ENCODE results near the gene NOP16. TPM values are rescaled to one million over a fixed set of nuclear protein-coding genes. Genes with fewer than 3 reads are reported as not detected.
A peak's percentile ranks its signal among the peaks of the same experiment; 100 is the strongest.

Gene NOP16
- total and polyA plus RNA-seq, 2 experiments from 2014 or later: 15.2 to 68.7 TPM

DNA sequence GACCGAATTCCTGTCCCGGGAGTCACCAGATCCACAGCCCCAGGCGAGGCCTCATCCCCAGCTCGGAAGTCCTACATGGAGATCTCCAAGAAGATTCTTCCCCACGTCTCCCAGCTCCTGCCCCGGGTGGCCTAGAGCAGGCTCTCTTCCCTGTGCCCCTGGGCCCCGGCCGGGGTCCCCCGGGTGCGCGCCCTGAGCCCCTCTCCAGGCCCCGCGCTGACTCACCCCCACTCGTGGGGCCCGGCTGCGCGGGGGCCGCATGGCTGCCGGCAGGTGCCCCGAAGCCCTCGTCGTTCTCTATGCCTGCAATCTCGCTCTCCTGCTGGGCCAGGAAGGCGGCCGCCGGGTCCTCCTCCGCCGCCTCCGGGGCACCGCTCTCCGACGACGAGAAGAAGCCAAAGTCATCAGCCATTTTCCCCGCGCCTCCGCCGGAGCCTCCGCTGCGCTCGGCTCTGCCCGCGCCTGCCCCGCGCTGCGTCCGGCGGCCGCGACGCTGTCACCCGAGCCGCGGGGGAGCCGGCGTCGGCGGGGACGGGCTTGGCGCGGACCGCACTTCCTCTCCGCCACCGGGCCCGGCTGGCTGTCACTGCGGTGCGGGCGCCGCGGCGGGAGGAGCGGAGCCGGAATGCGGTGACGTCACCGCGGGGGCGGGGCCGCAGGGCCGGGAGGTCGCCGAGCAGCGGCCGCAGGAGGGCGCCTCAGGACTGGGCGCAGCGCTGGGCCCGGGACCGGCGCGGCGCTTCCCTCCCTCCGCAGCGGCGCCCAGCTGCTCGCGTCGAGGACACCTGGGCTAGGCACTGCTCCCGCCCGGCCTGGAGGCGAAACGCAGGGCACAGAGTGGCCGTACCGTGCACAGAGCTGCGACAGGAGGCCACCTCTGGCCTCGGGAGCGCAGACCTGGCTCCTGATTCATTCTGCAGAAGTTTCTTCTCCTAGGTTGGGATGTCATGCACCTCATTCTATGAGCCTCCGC is 27.8 kb upstream of the NOP16 start, which contains the start of gene CLTB:
Gene CLTB (minus strand): TSS at position 588 of the 973 bp plus-strand sequence. CDS start 176 bp downstream, at position 412.
- peak within 1 kb of the TSS; percentile 85 for H3K4me3 ChIP-seq
- peak; percentile 93 for DNase-seq
- peak within 1 kb of the TSS; percentile 68 for H3K27ac ChIP-seq
- H3K4me2 ChIP-seq (ENCODE audit: unreplicated experiment): peak within 1 kb of the TSS; percentile 86
- 1 to 2% methylated on average over 68 to 85 of the region's 107 CpGs for WGBS, 2 experiments (ENCODE audit: low coverage in 1 of 2, low lambda C conversion rate in 2 of 2, missing lambda C conversion rate in 2 of 2)
- peaks cover 39% of the 10 kb centered on the region for H3K4me1 ChIP-seq (ENCODE audit: insufficient read depth)
- no peaks in the 10 kb centered on the region for H3F3A ChIP-seq (ENCODE audit: insufficient read depth)
- peak within 1 kb of the TSS; percentile 84 for H3K9ac ChIP-seq
- H3K36me3 ChIP-seq (ENCODE audit: low read depth): no peaks in the 10 kb centered on the region
- in situ Hi-C loops (cut with MboI): no loop called here
- H3K9me2 ChIP-seq (ENCODE audit: insufficient read depth): no peaks in the 10 kb centered on the region
- TF ChIP-seq EZH2 (IDR thresholded peaks at IDR 0.05; ENCODE audit: insufficient read depth, poor library complexity, severe bottlenecking) (no peak), EZH2phosphoT487 (IDR thresholded peaks at IDR 0.05; ENCODE audit: insufficient read depth, low read depth) (no peak)
- no peaks in the 10 kb centered on the region for H4K20me1 ChIP-seq (ENCODE audit: insufficient read depth)
- no peaks in the 10 kb centered on the region for H3K9me3 ChIP-seq (ENCODE audit: low read depth)
- H2AFZ ChIP-seq: peak within 1 kb of the TSS; percentile 82
- H3K27me3 ChIP-seq (replicated peaks; ENCODE audit: insufficient read depth): no peaks in the 10 kb centered on the region
- H3K79me2 ChIP-seq (ENCODE audit: insufficient read depth): peaks cover 44% of the 10 kb centered on the region

DNA sequence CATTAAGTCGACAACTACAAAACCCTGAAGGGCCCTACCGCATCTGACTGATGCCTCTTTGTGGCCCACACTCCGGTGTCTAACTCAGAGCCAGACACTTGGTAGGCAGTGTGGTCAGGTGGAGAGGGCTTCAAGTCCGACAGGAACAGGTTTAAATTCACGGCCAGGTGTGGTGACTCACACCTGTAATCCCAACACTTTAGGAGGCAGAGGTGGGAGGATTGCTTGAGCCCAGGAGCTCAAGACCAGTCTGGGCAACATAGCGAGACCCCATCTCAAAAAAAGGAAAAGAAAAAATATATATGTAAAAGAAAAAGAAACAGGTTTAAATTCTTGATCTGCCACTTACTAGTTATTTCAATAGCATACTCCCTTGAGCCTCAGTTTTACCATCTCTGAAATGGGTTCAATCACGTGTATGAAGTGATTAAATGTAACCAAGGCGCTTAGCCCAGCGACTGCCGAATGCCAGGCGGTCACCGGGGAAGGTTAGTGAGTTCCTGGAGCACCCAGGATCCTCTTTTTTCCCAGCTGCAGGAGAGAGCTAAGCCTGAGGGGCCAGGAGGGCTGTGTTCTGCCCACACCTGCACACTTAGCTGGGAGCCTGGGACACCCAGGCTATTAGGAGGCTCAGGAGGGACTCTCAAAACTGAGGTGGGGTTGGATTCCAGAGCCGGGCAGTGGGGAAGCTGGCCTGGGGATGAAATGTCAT is 27.0 kb upstream of the NOP16 start:
- no peak for TF ChIP-seq EZH2phosphoT487 (IDR thresholded peaks at IDR 0.05; ENCODE audit: insufficient read depth, low read depth)
- TF ChIP-seq EZH2 (IDR thresholded peaks at IDR 0.05; ENCODE audit: insufficient read depth, poor library complexity, severe bottlenecking): no peak
- Histone ChIP-seq H3K4me2 (ENCODE audit: unreplicated experiment) (peak overlapping the region; percentile 86), H3K9ac (peak overlapping the region; percentile 84), H3K79me2 (ENCODE audit: insufficient read depth) (peaks cover 53% of the 10 kb centered on the region), H3K9me3 (ENCODE audit: low read depth) (no peaks in the 10 kb centered on the region), H2AFZ (peak overlapping the region; percentile 82), H3K27ac (peak overlapping the region; percentile 68), H3K4me3 (peak overlapping the region; percentile 85), H3F3A (ENCODE audit: insufficient read depth) (no peaks in the 10 kb centered on the region), H3K9me2 (ENCODE audit: insufficient read depth) (no peaks in the 10 kb centered on the region), H3K27me3 (replicated peaks; ENCODE audit: insufficient read depth) (no peaks in the 10 kb centered on the region), H3K4me1 (ENCODE audit: insufficient read depth) (peaks cover 41% of the 10 kb centered on the region), H4K20me1 (ENCODE audit: insufficient read depth) (no peaks in the 10 kb centered on the region), H3K36me3 (ENCODE audit: low read depth) (no peaks in the 10 kb centered on the region)
- in situ Hi-C loops (cut with MboI): no loop called here
- no peak for DNase-seq
- WGBS, 2 experiments (ENCODE audit: low coverage in 1 of 2, low lambda C conversion rate in 2 of 2, missing lambda C conversion rate in 2 of 2): 60 to 68% methylated on average over 13 of the region's 13 CpGs

DNA sequence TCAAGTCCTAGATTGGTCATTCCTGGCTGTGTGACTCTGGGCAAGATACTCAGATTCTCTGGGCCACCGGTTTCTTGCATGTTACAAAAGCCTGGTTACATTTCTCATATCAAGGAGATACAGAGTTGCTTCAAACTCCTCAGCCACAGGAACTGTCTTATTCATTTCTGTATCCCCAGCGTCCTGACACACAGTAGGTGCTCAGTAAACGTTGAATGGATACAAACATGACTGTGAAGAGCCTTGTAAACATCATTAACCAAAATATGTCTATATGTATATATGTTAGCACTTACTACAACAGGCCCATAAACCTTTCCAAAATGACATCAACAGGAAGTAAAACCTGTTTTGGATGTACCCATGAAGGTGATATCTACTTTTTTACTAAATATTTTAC is 26.3 kb upstream of the NOP16 start:
- no peaks in the 10 kb centered on the region for H3F3A ChIP-seq (ENCODE audit: insufficient read depth)
- H3K9me2 ChIP-seq (ENCODE audit: insufficient read depth): no peaks in the 10 kb centered on the region
- H3K79me2 ChIP-seq (ENCODE audit: insufficient read depth): peaks cover 59% of the 10 kb centered on the region
- no peaks in the 10 kb centered on the region for H4K20me1 ChIP-seq (ENCODE audit: insufficient read depth)
- H3K27me3 ChIP-seq (replicated peaks; ENCODE audit: insufficient read depth): no peaks in the 10 kb centered on the region
- in situ Hi-C loops (cut with MboI): no loop called here
- no peak for TF ChIP-seq EZH2 (IDR thresholded peaks at IDR 0.05; ENCODE audit: insufficient read depth, poor library complexity, severe bottlenecking)
- TF ChIP-seq EZH2phosphoT487 (IDR thresholded peaks at IDR 0.05; ENCODE audit: insufficient read depth, low read depth): no peak
- peaks cover 41% of the 10 kb centered on the region for H3K4me1 ChIP-seq (ENCODE audit: insufficient read depth)
- H3K4me3 ChIP-seq: peak overlapping the region; percentile 85
- H2AFZ ChIP-seq: no peak overlapping the region
- 0 out of 2 replicates have a peak overlapping the region, but pooled peaks have one; percentile 84 for H3K9ac ChIP-seq
- H3K36me3 ChIP-seq (ENCODE audit: low read depth): peaks cover 3% of the 10 kb centered on the region; the same call in 1 of the 2 replicates
- DNase-seq: no peak
- H3K27ac ChIP-seq: no peak overlapping the region
- WGBS, 2 experiments (ENCODE audit: low coverage in 1 of 2, low lambda C conversion rate in 2 of 2, missing lambda C conversion rate in 2 of 2): 62 to 66% methylated on average over 3 of the region's 3 CpGs
- H3K4me2 ChIP-seq (ENCODE audit: unreplicated experiment): peak overlapping the region; percentile 86
- no peaks in the 10 kb centered on the region for H3K9me3 ChIP-seq (ENCODE audit: low read depth)

DNA sequence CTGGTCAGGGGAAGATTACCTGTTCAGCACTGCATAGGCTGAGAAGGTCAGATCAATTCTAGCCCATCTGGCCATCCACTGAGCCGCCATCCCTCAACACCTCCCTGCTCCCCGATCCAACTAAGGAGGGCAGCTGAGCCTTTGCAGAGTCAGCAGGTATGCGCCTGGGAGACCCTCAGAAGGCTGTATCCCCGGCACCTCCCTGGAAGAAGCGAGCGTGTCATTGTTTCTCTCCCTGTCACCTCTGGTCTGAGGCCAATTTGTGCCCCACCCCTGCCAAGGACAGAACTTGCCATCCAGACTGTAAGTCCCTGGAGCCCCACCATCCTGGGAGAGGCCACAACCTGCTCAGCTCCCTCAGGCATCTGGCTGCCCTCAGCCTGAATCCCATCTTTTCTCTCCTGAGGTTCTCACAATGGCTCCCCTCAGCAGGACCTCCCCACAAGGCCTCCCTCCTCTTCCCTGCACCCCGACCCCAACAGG is 25.4 kb upstream of the NOP16 start:
- H3F3A ChIP-seq (ENCODE audit: insufficient read depth): no peaks in the 10 kb centered on the region
- H3K4me2 ChIP-seq (ENCODE audit: unreplicated experiment): peak overlapping the region; percentile 39
- DNase-seq: no peak
- in situ Hi-C loops (cut with MboI): no loop called here
- peaks cover 3% of the 10 kb centered on the region; the same call in 1 of the 2 replicates for H3K36me3 ChIP-seq (ENCODE audit: low read depth)
- 0 out of 2 replicates have a peak overlapping the region, but pooled peaks have one; percentile 25 for H3K9ac ChIP-seq
- no peaks in the 10 kb centered on the region for H4K20me1 ChIP-seq (ENCODE audit: insufficient read depth)
- no peaks in the 10 kb centered on the region for H3K9me3 ChIP-seq (ENCODE audit: low read depth)
- no peak overlapping the region for H3K27ac ChIP-seq
- no peak for TF ChIP-seq EZH2phosphoT487 (IDR thresholded peaks at IDR 0.05; ENCODE audit: insufficient read depth, low read depth)
- no peak for TF ChIP-seq EZH2 (IDR thresholded peaks at IDR 0.05; ENCODE audit: insufficient read depth, poor library complexity, severe bottlenecking)
- WGBS, 2 experiments (ENCODE audit: low coverage in 1 of 2, low lambda C conversion rate in 2 of 2, missing lambda C conversion rate in 2 of 2): 66 to 69% methylated on average over 7 of the region's 7 CpGs
- H2AFZ ChIP-seq: no peak overlapping the region
- H3K9me2 ChIP-seq (ENCODE audit: insufficient read depth): no peaks in the 10 kb centered on the region
- no peaks in the 10 kb centered on the region for H3K27me3 ChIP-seq (replicated peaks; ENCODE audit: insufficient read depth)
- peaks cover 59% of the 10 kb centered on the region for H3K79me2 ChIP-seq (ENCODE audit: insufficient read depth)
- H3K4me3 ChIP-seq: 0 out of 2 replicates have a peak overlapping the region, but pooled peaks have one; percentile 1
- H3K4me1 ChIP-seq (ENCODE audit: insufficient read depth): peaks cover 41% of the 10 kb centered on the region

Data from GM23248 (cell line).